LNCAP (cell line): Measurements from ENCODE around the gene ADCY9.

ENCODE experiments used
- CTCF ChIP-seq: fragments of 450-650 bp; IDR thresholded peaks from 2 replicates; pipeline ENCODE4 v1.5.1; 2017; ENCODE audit warnings: mild to moderate bottlenecking

Gene ADCY9

DNA sequence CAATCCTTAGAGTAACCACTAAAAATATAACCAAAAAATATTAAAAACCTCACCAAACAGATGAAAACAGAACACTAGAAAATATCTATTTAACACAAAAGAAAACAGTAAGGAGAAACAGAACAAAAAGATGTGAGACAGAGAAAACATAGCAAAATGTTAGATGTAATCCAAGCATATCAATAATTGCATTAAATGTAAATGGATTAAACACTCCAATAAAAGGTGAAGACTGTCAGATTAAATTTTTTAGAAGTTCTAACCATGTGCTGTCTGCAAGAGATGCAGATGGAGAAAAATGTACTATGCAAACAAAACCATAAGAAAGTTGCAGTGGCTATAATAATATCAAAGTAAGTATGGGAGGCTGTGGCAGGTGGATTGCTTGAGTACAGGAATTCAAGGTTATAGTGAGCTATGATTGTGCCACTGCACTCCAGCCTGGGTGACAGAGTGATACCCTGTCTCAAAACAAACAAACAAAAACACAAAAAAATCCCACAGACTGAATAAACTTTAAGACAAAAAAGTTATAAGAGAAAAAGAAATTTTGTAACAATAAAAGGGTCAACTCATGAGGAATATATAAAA lies 53.9 kb downstream of the ADCY9 start:
- no peak for TF ChIP-seq CTCF

DNA sequence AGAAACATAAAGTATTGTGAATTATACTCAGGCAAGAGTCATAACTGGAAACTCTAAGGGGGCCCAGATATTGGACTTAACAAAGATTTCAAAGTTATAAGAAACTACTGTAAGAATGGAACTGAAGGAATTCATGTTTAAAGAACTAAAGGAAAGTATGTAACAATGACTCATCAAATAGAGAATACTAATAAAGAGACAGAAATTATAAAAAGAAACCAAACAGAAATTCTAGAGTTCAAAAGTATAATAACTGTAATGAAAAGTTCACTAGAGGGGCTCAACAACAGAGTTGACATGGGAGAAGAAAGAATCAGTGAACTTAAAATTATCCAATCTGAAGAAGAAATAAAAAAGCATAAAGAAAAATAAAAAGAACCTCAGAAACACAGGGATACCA lies 55.4 kb downstream of the ADCY9 start:
- no peak for TF ChIP-seq CTCF

DNA sequence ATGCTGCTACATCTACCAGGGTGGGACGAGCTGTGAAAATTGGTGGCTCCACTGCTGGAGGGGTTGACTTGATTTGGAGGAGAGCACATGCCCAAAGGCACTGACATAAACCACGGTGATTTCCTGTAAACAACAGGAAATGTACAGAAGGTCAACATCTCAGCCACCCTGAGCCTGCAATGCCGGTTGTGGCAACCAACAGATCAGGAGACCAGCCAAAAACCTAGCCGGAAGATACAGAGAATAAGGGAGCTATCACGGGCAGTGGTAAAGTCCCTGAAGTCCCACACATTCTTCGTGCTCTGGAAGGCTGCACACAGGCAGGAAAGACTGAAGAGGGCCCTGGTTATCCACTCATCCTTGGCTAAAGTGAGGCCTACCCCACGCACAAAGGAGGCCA lies 56.2 kb downstream of the ADCY9 start:
- no peak for TF ChIP-seq CTCF

DNA sequence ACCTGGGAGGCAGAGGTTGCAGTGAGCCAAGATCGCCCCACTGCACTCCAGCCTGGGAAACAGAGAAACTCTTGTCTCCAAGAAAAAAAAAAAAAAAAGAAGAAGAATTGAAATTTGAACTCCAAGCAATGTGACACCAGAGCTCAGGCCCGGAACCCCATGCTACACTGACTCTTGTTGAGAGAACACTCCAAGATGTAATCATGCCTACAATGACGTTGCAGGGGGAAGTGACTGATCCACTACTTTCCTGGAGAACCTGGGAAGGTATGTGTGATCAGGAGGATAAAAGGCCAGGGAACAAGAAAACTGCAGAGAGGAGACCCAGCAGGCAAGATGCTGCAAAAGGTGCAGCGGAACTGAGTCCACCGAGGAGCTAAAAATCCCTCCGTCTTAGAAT lies 57.9 kb downstream of the ADCY9 start:
- TF ChIP-seq CTCF: no peak

DNA sequence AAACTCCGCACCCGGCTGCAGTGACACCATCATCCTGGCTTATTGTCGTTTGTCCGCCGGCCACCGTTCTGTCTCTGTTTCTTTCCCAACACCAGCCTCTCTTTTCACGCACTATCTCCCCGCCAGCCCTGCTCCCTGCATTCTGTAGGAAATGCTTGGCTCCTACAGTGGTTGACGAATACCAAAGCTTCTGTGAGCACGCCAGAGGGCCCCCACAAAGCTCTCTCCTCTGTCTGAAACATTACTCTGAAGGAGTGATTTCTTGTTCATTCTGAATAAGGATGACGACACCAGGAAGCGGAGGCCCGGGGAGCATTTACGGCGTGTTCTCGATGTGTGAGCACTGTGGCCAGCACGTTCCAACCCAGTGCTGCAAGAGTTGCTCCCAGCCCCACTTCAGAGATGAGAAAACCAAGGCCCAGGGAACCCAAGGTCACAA lies 58.8 kb downstream of the ADCY9 start:
- TF ChIP-seq CTCF: no peak

DNA sequence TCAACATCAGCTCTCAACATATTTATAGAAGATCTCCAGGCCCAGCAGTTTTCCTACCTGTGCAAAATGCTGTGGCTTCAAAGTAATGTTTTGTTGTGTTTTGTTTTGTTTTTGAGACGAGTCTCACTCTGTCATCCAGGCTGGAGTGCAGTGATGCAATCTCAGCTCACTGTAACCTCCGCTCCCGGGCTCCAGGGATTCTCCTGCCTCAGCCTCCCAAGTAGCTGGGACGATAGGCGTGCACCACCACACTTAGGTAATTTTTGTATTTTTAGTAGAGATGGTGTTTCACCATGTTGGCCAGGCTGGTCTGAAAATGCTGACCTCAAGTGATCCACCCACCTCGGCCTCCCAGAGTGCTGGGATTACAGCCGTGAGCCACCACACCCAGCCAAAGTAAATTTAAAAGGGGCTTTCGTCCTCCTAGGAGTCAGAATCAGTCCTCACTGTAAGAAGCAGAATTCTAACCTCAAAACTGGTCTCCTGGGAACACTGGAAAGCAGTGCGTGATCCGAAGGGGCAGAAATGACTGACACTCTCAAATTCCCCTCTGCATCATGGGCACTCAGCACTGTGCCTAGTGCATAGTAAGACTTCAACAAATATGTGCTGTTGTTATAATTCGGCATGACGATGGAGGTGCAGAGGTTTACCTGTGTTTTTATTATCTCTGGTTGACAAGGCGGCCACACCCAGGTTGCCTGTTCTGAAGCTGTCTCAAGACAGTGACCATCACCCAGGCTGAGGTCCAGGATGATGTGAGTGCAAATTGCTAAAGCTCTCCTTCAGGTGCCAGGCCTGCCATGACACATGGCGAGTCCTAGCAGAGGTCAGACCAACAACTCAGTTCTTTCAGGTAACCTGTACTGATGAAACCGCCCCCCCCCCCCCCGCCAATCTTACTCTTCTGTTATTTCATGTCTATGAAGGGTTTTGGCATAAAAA lies 59.8 kb downstream of the ADCY9 start:
- TF ChIP-seq CTCF: no peak

- TF ChIP-seq CTCF: no peak
These were observed 60.5 kb downstream of the ADCY9 start for GRCh38 chr16:4055748-4056147.
